ENCODE measurements around the gene FHOD3.

Gene FHOD3

GRCh38 chr18:36322734-36323133 lies 25.2 kb downstream of the FHOD3 start:
- DNase-seq (ENCODE audit: low read depth), result no peak

- no peak for DNase-seq (ENCODE audit: low read depth)
These were observed 25.9 kb downstream of the FHOD3 start for GRCh38 chr18:36323421-36323820.

- no peak for DNase-seq (ENCODE audit: low read depth)
These were observed 28.3 kb downstream of the FHOD3 start for GRCh38 chr18:36325846-36326245.

GRCh38 chr18:36326771-36327170 lies 29.3 kb downstream of the FHOD3 start:
- no peak for DNase-seq (ENCODE audit: low read depth)

- no peak for DNase-seq (ENCODE audit: low read depth)
These were observed 30.1 kb downstream of the FHOD3 start for GRCh38 chr18:36327352-36328316.

- DNase-seq (ENCODE audit: low read depth), result no peak
These were observed 30.9 kb downstream of the FHOD3 start for GRCh38 chr18:36328385-36328858.

- no peak for DNase-seq (ENCODE audit: low read depth)
These were observed 31.4 kb downstream of the FHOD3 start for GRCh38 chr18:36328916-36329315.

GRCh38 chr18:36329684-36330434 lies 32.3 kb downstream of the FHOD3 start:
- DNase-seq (ENCODE audit: low read depth), result no peak

GRCh38 chr18:36330435-36331052 lies 33.0 kb downstream of the FHOD3 start:
- no peak for DNase-seq (ENCODE audit: low read depth)

- no peak for DNase-seq (ENCODE audit: low read depth)
These were observed 34.0 kb downstream of the FHOD3 start for GRCh38 chr18:36331521-36331971.

- DNase-seq (ENCODE audit: low read depth), result no peak
These were observed 35.9 kb downstream of the FHOD3 start for GRCh38 chr18:36333414-36333813.

GRCh38 chr18:36334798-36335197 lies 37.3 kb downstream of the FHOD3 start:
- DNase-seq (ENCODE audit: low read depth), result no peak

GRCh38 chr18:36335476-36336279 lies 38.2 kb downstream of the FHOD3 start:
- DNase-seq (ENCODE audit: low read depth), result no peak

- no peak for DNase-seq (ENCODE audit: low read depth)
These were observed 40.3 kb downstream of the FHOD3 start for GRCh38 chr18:36337679-36338402.

GRCh38 chr18:36338403-36338933 lies 41.0 kb downstream of the FHOD3 start:
- DNase-seq (ENCODE audit: low read depth), result no peak

GRCh38 chr18:36340246-36340645 lies 42.7 kb downstream of the FHOD3 start:
- DNase-seq (ENCODE audit: low read depth), result no peak

GRCh38 chr18:36341944-36342343 lies 44.4 kb downstream of the FHOD3 start:
- DNase-seq (ENCODE audit: low read depth), result no peak

- no peak for DNase-seq (ENCODE audit: low read depth)
These were observed 50.8 kb downstream of the FHOD3 start for GRCh38 chr18:36348331-36348730.

- DNase-seq (ENCODE audit: low read depth), result no peak
These were observed 51.5 kb downstream of the FHOD3 start for GRCh38 chr18:36348971-36349417.

GRCh38 chr18:36349552-36349951 lies 52.0 kb downstream of the FHOD3 start:
- DNase-seq (ENCODE audit: low read depth), result no peak

Measured in activated T-helper 9 cell treated with anti-CD3 and anti-CD28 coated beads, Interleukin-2, amount 50 U/mL, for 16 hours (primary cell).